Tibial nerve (tissue), 4 donors: Measurements from ENCODE around the gene KLHL22. TPM values are rescaled to one million over a fixed set of nuclear protein-coding genes. Genes with fewer than 3 reads are reported as not detected.

Source experiments
- DNase-seq, 2 donors: peaks; one replicate each; pipeline ENCODE4 v3.0.0-alpha.2; 2019; ENCODE audit warnings: low spot score in 2 of 2
- H3K27ac ChIP-seq, 4 donors: fragments of 200-600 bp; sonication (generic) in 3 of 4; one replicate each; pipeline ENCODE4 v1.5.1; 2017 to 2019; ENCODE audit warnings: mild to moderate bottlenecking in 1 of 4
- H3K27me3 ChIP-seq, 2 donors: fragments of 200-600 bp; sonication (generic) in 1 of 2; one replicate each; pipeline versions ENCODE4 v1.5.1 to v1.6.0; 2017 to 2019
- H3K36me3 ChIP-seq, 3 donors: fragments of 200-600 bp; sonication (generic); one replicate each; pipeline ENCODE4 v1.5.1; 2018 to 2019
- H3K4me1 ChIP-seq, 4 donors: fragments of 200-600 bp; sonication (generic) in 3 of 4; one replicate each; pipeline ENCODE4 v1.5.1; 2017 to 2019
- H3K4me3 ChIP-seq, 4 donors: fragments of 200-600 bp; sonication (generic) in 3 of 4; one replicate each; pipeline ENCODE4 v1.5.1; 2017 to 2019; ENCODE audit warnings: mild to moderate bottlenecking in 1 of 4, moderate library complexity in 1 of 4
- H3K9me3 ChIP-seq, 4 donors: fragments of 200-600 bp; sonication (generic) in 3 of 4; one replicate each; pipeline ENCODE4 v1.5.1; 2017 to 2019
- CTCF ChIP-seq, 5 experiments: fragments of 200-600 bp in 3 of 5; fragments of 450-650 bp in 2 of 5; sonication (generic) in 3 of 5; IDR thresholded peaks; one replicate each; pipeline ENCODE4 v1.5.1; 2016 to 2019; ENCODE audit warnings: antibody characterized with exemption in 5 of 5, mild to moderate bottlenecking in 3 of 5, moderate library complexity in 2 of 5
- EP300 ChIP-seq, 2 donors: sonication (generic); formaldehyde crosslinking; IDR thresholded peaks; one replicate each; pipeline ENCODE4 v1.6.1; 2017; ENCODE audit warnings: antibody characterized with exemption in 2 of 2, mild to moderate bottlenecking in 1 of 2
- POLR2A ChIP-seq, 2 donors: fragments of 450-650 bp; IDR thresholded peaks; one replicate each; pipeline ENCODE4 v1.6.1; 2017; ENCODE audit warnings: antibody characterized with exemption in 2 of 2, mild to moderate bottlenecking in 2 of 2, moderate library complexity in 2 of 2
- WGBS, 2 donors: methylation state at CpG; one replicate each; pipeline ENCODE4 v1.1.5; 2018; 5-methylcytosine and 5-hydroxymethylcytosine counted together
- total RNA-seq, 4 donors: library from RNA; depleted of rRNA; stranded (reverse); fragments of >200 nt; gene quantifications; one replicate each; pipeline ENCODE4 v1.1.0, GENCODE V29; 2016

The KLHL22 gene
- total RNA-seq, 4 donors from 2014 or later, result 31.6 to 50.4 (median 41.4) TPM

- WGBS, 2 donors, result 88 to 93% methylated on average over 15 of the region's 15 CpGs
- H3K27ac ChIP-seq, result no peak overlapping the region
- no peaks in the 10 kb centered on the region for H3K27me3 ChIP-seq
- no peak for TF ChIP-seq EP300 (IDR thresholded peaks at IDR 0.05)
- no peak for TF ChIP-seq POLR2A (IDR thresholded peaks at IDR 0.05)
- TF ChIP-seq CTCF (IDR thresholded peaks at IDR 0.05), result no peak
- H3K4me1 ChIP-seq, result peaks cover 0 to 28% (median 3%) of the 10 kb centered on the region in 4 donors
- no peaks in the 10 kb centered on the region for H3K9me3 ChIP-seq
- DNase-seq, result no peak
- no peak overlapping the region for H3K4me3 ChIP-seq
- peaks cover 0 to 37% (median 0%) of the 10 kb centered on the region in 3 donors for H3K36me3 ChIP-seq
Observed at GRCh38 chr22:20457506-20458240, 37.9 kb downstream of the KLHL22 start.

DNA sequence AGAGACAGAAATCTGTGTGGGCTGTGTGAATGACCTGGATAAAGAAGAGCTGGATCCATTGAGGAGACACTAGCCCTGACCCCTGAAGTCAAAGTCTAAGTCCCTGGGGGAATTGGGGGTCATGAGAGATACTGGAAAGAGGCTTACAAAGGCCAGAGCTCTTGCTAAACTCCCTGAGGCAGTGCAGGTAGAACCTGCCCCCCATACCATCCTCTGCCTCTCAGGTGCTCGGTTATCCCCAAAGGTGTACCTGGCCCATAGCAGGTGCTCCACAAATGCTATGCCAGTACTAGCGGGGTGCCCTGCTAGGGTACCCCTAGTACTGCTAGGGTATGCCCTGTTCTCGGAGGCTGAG lies 38.9 kb downstream of the KLHL22 start:
- H3K9me3 ChIP-seq, result no peaks in the 10 kb centered on the region
- H3K4me3 ChIP-seq, result no peak overlapping the region
- no peaks in the 10 kb centered on the region for H3K27me3 ChIP-seq
- H3K27ac ChIP-seq, result peak overlapping the region in 1 of 4 donors; percentile 8
- 80 to 100% methylated on average over 2 to 3 of the region's 3 CpGs for WGBS, 2 donors
- peaks cover 0 to 28% (median 3%) of the 10 kb centered on the region in 4 donors for H3K4me1 ChIP-seq
- TF ChIP-seq CTCF (IDR thresholded peaks at IDR 0.05) (no peak), POLR2A (IDR thresholded peaks at IDR 0.05) (no peak), EP300 (IDR thresholded peaks at IDR 0.05) (no peak)
- DNase-seq, result no peak
- peaks cover 0 to 40% (median 0%) of the 10 kb centered on the region in 3 donors for H3K36me3 ChIP-seq

DNA sequence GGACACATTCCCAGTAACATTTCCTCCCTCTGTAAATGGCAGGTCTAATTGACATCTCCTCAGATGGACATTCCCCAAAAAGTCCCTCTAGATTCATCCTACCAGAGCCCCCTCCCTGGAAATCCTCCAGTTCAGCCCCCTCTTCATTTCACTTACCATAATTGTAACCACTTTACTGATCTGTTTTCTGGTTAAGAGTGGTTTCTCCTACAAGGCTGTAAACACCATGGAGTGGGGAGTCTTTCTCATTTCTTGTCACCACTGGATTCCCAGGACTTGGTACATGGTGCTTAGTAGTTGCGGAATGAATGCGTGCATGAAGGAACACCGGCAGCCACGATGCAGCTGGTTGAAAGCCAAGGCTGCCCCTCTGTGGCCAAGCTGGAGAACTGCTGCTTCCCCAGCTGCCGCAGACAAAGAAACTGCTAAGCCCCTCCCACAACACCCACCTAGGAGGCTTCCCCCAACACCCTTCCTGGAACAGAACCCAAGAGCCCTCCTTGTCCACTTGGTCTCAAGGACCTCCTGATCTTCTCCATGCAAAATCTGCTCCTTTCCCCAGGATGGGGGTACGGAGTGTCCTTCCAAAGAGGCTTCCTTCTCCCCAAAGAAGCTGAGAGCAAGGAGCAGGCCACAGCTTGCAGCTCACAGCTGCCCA lies 39.4 kb downstream of the KLHL22 start:
- WGBS, 2 donors, result 14 to 16% methylated on average over 6 of the region's 6 CpGs
- no peaks in the 10 kb centered on the region for H3K9me3 ChIP-seq
- H3K27me3 ChIP-seq, result no peaks in the 10 kb centered on the region
- peaks cover 0 to 45% (median 0%) of the 10 kb centered on the region in 3 donors for H3K36me3 ChIP-seq
- H3K27ac ChIP-seq, result peak overlapping the region in 1 of 4 donors; percentile 8
- TF ChIP-seq EP300 (IDR thresholded peaks at IDR 0.05) (no peak), CTCF (IDR thresholded peaks at IDR 0.05) (peak; percentile 81 to 93 (median 90))
- H3K4me1 ChIP-seq, result peaks cover 0 to 28% (median 3%) of the 10 kb centered on the region in 4 donors
- no peak overlapping the region for H3K4me3 ChIP-seq
- peak; percentile 44 to 67 for DNase-seq

GRCh38 chr22:20455709-20456063 lies 39.9 kb downstream of the KLHL22 start:
- H3K27me3 ChIP-seq, result no peaks in the 10 kb centered on the region
- H3K27ac ChIP-seq, result no peak overlapping the region
- H3K36me3 ChIP-seq, result peaks cover 0 to 50% (median 0%) of the 10 kb centered on the region in 3 donors
- 88 to 90% methylated on average over 8 of the region's 8 CpGs for WGBS, 2 donors
- no peak for DNase-seq
- TF ChIP-seq CTCF (IDR thresholded peaks at IDR 0.05), result no peak
- TF ChIP-seq POLR2A (IDR thresholded peaks at IDR 0.05), result no peak
- TF ChIP-seq EP300 (IDR thresholded peaks at IDR 0.05), result no peak
- H3K4me1 ChIP-seq, result peaks cover 0 to 28% (median 3%) of the 10 kb centered on the region in 4 donors
- H3K4me3 ChIP-seq, result no peak overlapping the region
- H3K9me3 ChIP-seq, result no peaks in the 10 kb centered on the region

- TF ChIP-seq CTCF (IDR thresholded peaks at IDR 0.05), result no peak
- TF ChIP-seq POLR2A (IDR thresholded peaks at IDR 0.05), result no peak
- TF ChIP-seq EP300 (IDR thresholded peaks at IDR 0.05), result no peak
- Histone ChIP-seq H3K4me1 (peaks cover 0 to 11% (median 0%) of the 10 kb centered on the region in 4 donors), H3K27me3 (no peaks in the 10 kb centered on the region), H3K4me3 (no peak overlapping the region), H3K27ac (no peak overlapping the region), H3K9me3 (no peaks in the 10 kb centered on the region), H3K36me3 (peaks cover 0 to 50% (median 0%) of the 10 kb centered on the region in 3 donors)
- 95 to 98% methylated on average over 3 of the region's 3 CpGs for WGBS, 2 donors
- no peak for DNase-seq
Observed at GRCh38 chr22:20453222-20453621, 42.4 kb downstream of the KLHL22 start.
